ENCODE measurements around the gene APOL3. TPM values are rescaled to one million over a fixed set of nuclear protein-coding genes. Genes with fewer than 3 reads are reported as not detected.

The APOL3 gene
- total RNA-seq, 1 donor: 13.8 TPM

DNA sequence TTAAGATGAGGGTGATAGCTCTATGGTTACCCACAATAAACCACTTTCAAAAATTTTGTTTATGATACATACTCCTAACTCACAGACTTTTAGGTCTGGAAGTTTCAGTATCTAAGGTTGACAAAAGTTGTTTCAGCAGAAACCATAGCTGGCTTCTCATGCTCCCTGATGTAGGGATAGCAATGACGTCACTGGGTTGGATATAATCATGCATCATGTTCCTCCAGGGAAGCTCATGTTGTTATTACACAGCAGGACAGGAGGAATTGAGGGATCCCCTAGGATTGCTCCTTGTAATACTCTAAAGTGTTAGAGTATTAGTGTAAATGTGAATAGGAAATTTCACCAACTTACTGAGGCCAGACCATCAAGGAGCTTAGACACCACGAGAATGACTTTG is 23.6 kb downstream of the APOL3 start:
- H3K27me3 ChIP-seq (ENCODE audit: insufficient read depth, low read length): peaks cover 4% of the 10 kb centered on the region
- DNase-seq (ENCODE audit: insufficient read length, low spot score, missing footprints): peak; percentile 88
- H3K4me3 ChIP-seq (ENCODE audit: insufficient read depth, low read length): no peak overlapping the region
- H3K27ac ChIP-seq (ENCODE audit: low read depth, low read length): peak overlapping the region; percentile 72
- peaks cover 8% of the 10 kb centered on the region for H3K4me1 ChIP-seq (ENCODE audit: insufficient read depth, low read length)
- H3K36me3 ChIP-seq (ENCODE audit: insufficient read depth, low read length): no peaks in the 10 kb centered on the region
- no peaks in the 10 kb centered on the region for H3K9me3 ChIP-seq (ENCODE audit: low read depth, low read length)
- H2AFZ ChIP-seq (ENCODE audit: low read length): peak overlapping the region; percentile 32
- no peaks in the 10 kb centered on the region for H3K79me2 ChIP-seq (ENCODE audit: insufficient read depth, low read length)
- peak overlapping the region; percentile 34 for H3K4me2 ChIP-seq (ENCODE audit: insufficient read depth, low read length)
- H4K20me1 ChIP-seq (ENCODE audit: insufficient read depth, low read length): no peaks in the 10 kb centered on the region
- TF ChIP-seq CTCF (IDR thresholded peaks at IDR 0.05; ENCODE audit: extremely low read depth, low read depth, low read length): no peak

- Histone ChIP-seq H3K4me3 (ENCODE audit: insufficient read depth, low read length) (no peak overlapping the region), H4K20me1 (ENCODE audit: insufficient read depth, low read length) (no peaks in the 10 kb centered on the region), H3K27me3 (ENCODE audit: insufficient read depth, low read length) (peaks cover 9% of the 10 kb centered on the region), H3K27ac (ENCODE audit: low read depth, low read length) (peak overlapping the region; percentile 72), H3K79me2 (ENCODE audit: insufficient read depth, low read length) (no peaks in the 10 kb centered on the region), H2AFZ (ENCODE audit: low read length) (peak overlapping the region; percentile 32), H3K36me3 (ENCODE audit: insufficient read depth, low read length) (no peaks in the 10 kb centered on the region), H3K4me1 (ENCODE audit: insufficient read depth, low read length) (peaks cover 8% of the 10 kb centered on the region), H3K4me2 (ENCODE audit: insufficient read depth, low read length) (peak overlapping the region; percentile 34), H3K9me3 (ENCODE audit: low read depth, low read length) (no peaks in the 10 kb centered on the region)
- peak; percentile 74 for DNase-seq (ENCODE audit: insufficient read length, low spot score, missing footprints)
- TF ChIP-seq CTCF (IDR thresholded peaks at IDR 0.05; ENCODE audit: extremely low read depth, low read depth, low read length): no peak
Observed at GRCh38 chr22:36136475-36136874, 24.1 kb downstream of the APOL3 start.

DNA sequence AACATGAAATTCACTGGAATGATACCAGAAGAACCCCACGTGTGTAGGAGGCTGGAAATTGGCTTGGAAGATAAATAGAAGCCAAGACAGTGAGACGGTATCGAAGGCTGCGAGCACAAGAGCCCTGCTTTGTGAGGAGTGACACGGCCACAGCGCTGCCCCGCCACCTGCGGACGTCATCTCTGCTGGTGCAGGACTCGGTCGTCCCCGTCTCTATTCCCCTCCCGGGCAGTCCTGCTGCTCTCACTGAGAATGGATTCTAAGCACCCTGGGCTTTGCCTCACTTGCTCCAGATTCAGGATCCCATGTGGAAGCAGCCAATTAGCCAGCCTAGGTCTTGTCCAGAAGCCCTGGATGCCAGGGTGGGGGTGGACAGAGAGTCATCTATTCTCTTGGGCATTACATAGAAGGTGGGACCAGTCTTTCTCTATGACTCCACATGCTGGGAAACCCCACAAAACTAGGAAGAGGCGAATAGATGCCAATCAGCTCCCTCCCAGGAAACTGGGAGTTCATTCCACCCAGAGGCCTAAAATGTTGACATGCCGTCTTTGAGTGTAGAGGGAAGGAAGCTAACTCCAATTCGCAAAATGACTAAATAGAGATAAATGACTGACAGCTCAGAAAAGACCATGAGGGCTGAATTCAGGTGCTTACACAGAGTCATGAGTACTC is 25.1 kb downstream of the APOL3 start:
- no peaks in the 10 kb centered on the region for H3K36me3 ChIP-seq (ENCODE audit: insufficient read depth, low read length)
- H3K9me3 ChIP-seq (ENCODE audit: low read depth, low read length): no peaks in the 10 kb centered on the region
- no peak overlapping the region for H2AFZ ChIP-seq (ENCODE audit: low read length)
- H3K4me1 ChIP-seq (ENCODE audit: insufficient read depth, low read length): peaks cover 8% of the 10 kb centered on the region
- no peak overlapping the region for H3K4me3 ChIP-seq (ENCODE audit: insufficient read depth, low read length)
- no peak overlapping the region for H3K27ac ChIP-seq (ENCODE audit: low read depth, low read length)
- no peak overlapping the region for H3K4me2 ChIP-seq (ENCODE audit: insufficient read depth, low read length)
- no peaks in the 10 kb centered on the region for H3K79me2 ChIP-seq (ENCODE audit: insufficient read depth, low read length)
- TF ChIP-seq CTCF (IDR thresholded peaks at IDR 0.05; ENCODE audit: extremely low read depth, low read depth, low read length): no peak
- DNase-seq (ENCODE audit: insufficient read length, low spot score, missing footprints): no peak
- H3K27me3 ChIP-seq (ENCODE audit: insufficient read depth, low read length): peaks cover 18% of the 10 kb centered on the region
- no peaks in the 10 kb centered on the region for H4K20me1 ChIP-seq (ENCODE audit: insufficient read depth, low read length)

DNA sequence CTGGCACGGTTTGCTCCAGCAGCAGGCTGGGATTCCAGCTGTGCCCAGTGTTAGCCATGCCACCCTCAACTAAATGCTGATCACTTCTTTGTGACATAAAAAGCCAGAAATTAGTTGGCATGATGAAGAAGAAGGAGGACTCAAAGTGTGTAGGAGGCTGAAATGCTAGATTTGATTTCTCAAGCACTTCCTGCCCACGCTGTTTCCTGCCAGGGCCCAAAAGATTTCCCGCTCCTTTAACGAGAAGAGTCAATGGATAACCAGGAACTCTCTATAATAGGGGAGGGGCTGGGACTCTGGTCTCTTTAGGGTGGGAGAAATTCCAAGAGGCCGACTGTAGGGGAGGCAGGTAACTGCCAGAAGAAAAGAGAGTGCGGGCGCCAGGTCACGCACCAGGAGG is 26.4 kb downstream of the APOL3 start:
- Histone ChIP-seq H3K27me3 (ENCODE audit: insufficient read depth, low read length) (peaks cover 24% of the 10 kb centered on the region), H3K4me1 (ENCODE audit: insufficient read depth, low read length) (peaks cover 8% of the 10 kb centered on the region), H3K4me2 (ENCODE audit: insufficient read depth, low read length) (no peak overlapping the region), H3K4me3 (ENCODE audit: insufficient read depth, low read length) (no peak overlapping the region), H3K79me2 (ENCODE audit: insufficient read depth, low read length) (no peaks in the 10 kb centered on the region), H4K20me1 (ENCODE audit: insufficient read depth, low read length) (no peaks in the 10 kb centered on the region), H3K27ac (ENCODE audit: low read depth, low read length) (no peak overlapping the region), H3K9me3 (ENCODE audit: low read depth, low read length) (no peaks in the 10 kb centered on the region), H2AFZ (ENCODE audit: low read length) (peak overlapping the region; percentile 9), H3K36me3 (ENCODE audit: insufficient read depth, low read length) (no peaks in the 10 kb centered on the region)
- no peak for DNase-seq (ENCODE audit: insufficient read length, low spot score, missing footprints)
- no peak for TF ChIP-seq CTCF (IDR thresholded peaks at IDR 0.05; ENCODE audit: extremely low read depth, low read depth, low read length)
